Measurements from ENCODE around the gene KRTAP1-1.
A peak's percentile ranks its signal among the peaks of the same experiment; 100 is the strongest.
"Not testable (repeated sequence)": the region's sequence is repeated elsewhere in the genome, so short reads cannot be mapped to it uniquely, and the experiment has no call there.

KRTAP1-1 gene

GRCh38 chr17:41065829-41066624 is 24.8 kb upstream of the KRTAP1-1 start, which contains the start of gene KRTAP2-4:
Gene KRTAP2-4, minus strand, starts transcription at chr17:41065879. Its CDS starts 34 bp downstream, at chr17:41065845.
- no peak within 1 kb of the TSS for H3K9ac ChIP-seq (ENCODE audit: low read length)
- H3K27me3 ChIP-seq (replicated peaks; ENCODE audit: control insufficient read depth, insufficient read depth, low read length): no peaks in the 10 kb centered on the region
- no peaks in the 10 kb centered on the region for H3K9me3 ChIP-seq (ENCODE audit: control insufficient read depth, low read length)
- no peak within 1 kb of the TSS for H3K4me3 ChIP-seq (ENCODE audit: low read length)
- H3K36me3 ChIP-seq (ENCODE audit: control insufficient read depth, insufficient read depth, low read length, severe bottlenecking): no peaks in the 10 kb centered on the region
- DNase-seq (ENCODE audit: low read depth): peak; percentile 57
- H3K4me1 ChIP-seq (ENCODE audit: control insufficient read depth, insufficient read depth, low read length): peaks cover 18% of the 10 kb centered on the region

- not testable (repeated sequence) for H3K9ac ChIP-seq (ENCODE audit: low read length); H3K27me3 ChIP-seq (replicated peaks; ENCODE audit: control insufficient read depth, insufficient read depth, low read length); H3K36me3 ChIP-seq (ENCODE audit: control insufficient read depth, insufficient read depth, low read length, severe bottlenecking); DNase-seq (ENCODE audit: low read depth); H3K9me3 ChIP-seq (ENCODE audit: control insufficient read depth, low read length); H3K4me3 ChIP-seq (ENCODE audit: low read length)
- peaks cover 26% of the 10 kb centered on the region for H3K4me1 ChIP-seq (ENCODE audit: control insufficient read depth, insufficient read depth, low read length)
Observed at GRCh38 chr17:41065016-41065689, 23.9 kb upstream of the KRTAP1-1 start.

- no peak overlapping the region for H3K9ac ChIP-seq (ENCODE audit: low read length)
- H3K27me3 ChIP-seq (replicated peaks; ENCODE audit: control insufficient read depth, insufficient read depth, low read length): no peaks in the 10 kb centered on the region
- H3K36me3 ChIP-seq (ENCODE audit: control insufficient read depth, insufficient read depth, low read length, severe bottlenecking): no peaks in the 10 kb centered on the region
- H3K4me1 ChIP-seq (ENCODE audit: control insufficient read depth, insufficient read depth, low read length): peaks cover 33% of the 10 kb centered on the region
- no peak for DNase-seq (ENCODE audit: low read depth)
- H3K9me3 ChIP-seq (ENCODE audit: control insufficient read depth, low read length): no peaks in the 10 kb centered on the region
- no peak overlapping the region for H3K4me3 ChIP-seq (ENCODE audit: low read length)
Observed at GRCh38 chr17:41064301-41064700, 23.1 kb upstream of the KRTAP1-1 start.

- Histone ChIP-seq H3K36me3 (ENCODE audit: control insufficient read depth, insufficient read depth, low read length, severe bottlenecking) (no peaks in the 10 kb centered on the region), H3K4me3 (ENCODE audit: low read length) (no peak overlapping the region), H3K9me3 (ENCODE audit: control insufficient read depth, low read length) (no peaks in the 10 kb centered on the region), H3K4me1 (ENCODE audit: control insufficient read depth, insufficient read depth, low read length) (peaks cover 41% of the 10 kb centered on the region), H3K9ac (ENCODE audit: low read length) (no peak overlapping the region), H3K27me3 (replicated peaks; ENCODE audit: control insufficient read depth, insufficient read depth, low read length) (no peaks in the 10 kb centered on the region)
- no peak for DNase-seq (ENCODE audit: low read depth)
Observed at GRCh38 chr17:41063449-41063848, 22.2 kb upstream of the KRTAP1-1 start.

GRCh38 chr17:41061964-41062363 is 20.7 kb upstream of the KRTAP1-1 start:
- Histone ChIP-seq H3K9ac (ENCODE audit: low read length) (peak overlapping the region; percentile 67), H3K27me3 (replicated peaks; ENCODE audit: control insufficient read depth, insufficient read depth, low read length) (no peaks in the 10 kb centered on the region), H3K9me3 (ENCODE audit: control insufficient read depth, low read length) (no peaks in the 10 kb centered on the region), H3K4me3 (ENCODE audit: low read length) (no peak overlapping the region), H3K4me1 (ENCODE audit: control insufficient read depth, insufficient read depth, low read length) (peaks cover 42% of the 10 kb centered on the region), H3K36me3 (ENCODE audit: control insufficient read depth, insufficient read depth, low read length, severe bottlenecking) (no peaks in the 10 kb centered on the region)
- DNase-seq (ENCODE audit: low read depth): peak; percentile 80

- Histone ChIP-seq H3K9me3 (ENCODE audit: control insufficient read depth, low read length) (no peaks in the 10 kb centered on the region), H3K4me3 (ENCODE audit: low read length) (peak within 1 kb of the TSS; percentile 18)
- DNase-seq (ENCODE audit: low read depth): peak; percentile 91
Observed at GRCh38 chr17:41060052-41060604, 18.9 kb upstream of the KRTAP1-1 start, which contains the start of gene KRTAP2-3. Gene KRTAP2-3, minus strand, starts transcription at chr17:41060114. Its CDS starts 64 bp downstream, at chr17:41060050.

GRCh38 chr17:41059276-41060051 is 18.2 kb upstream of the KRTAP1-1 start:
- not testable (repeated sequence) for H3K27me3 ChIP-seq (replicated peaks; ENCODE audit: control insufficient read depth, insufficient read depth, low read length); H3K4me3 ChIP-seq (ENCODE audit: low read length); H3K36me3 ChIP-seq (ENCODE audit: control insufficient read depth, insufficient read depth, low read length, severe bottlenecking); H3K9me3 ChIP-seq (ENCODE audit: control insufficient read depth, low read length)
- Histone ChIP-seq H3K9ac (ENCODE audit: low read length) (peak overlapping the region; percentile 46), H3K4me1 (ENCODE audit: control insufficient read depth, insufficient read depth, low read length) (peaks cover 42% of the 10 kb centered on the region)
- DNase-seq (ENCODE audit: low read depth): peak; percentile 89

More at GRCh38 chr17:41060052-41060604, 18.9 kb upstream of the KRTAP1-1 start, which contains the start of gene KRTAP2-3:
- Histone ChIP-seq H3K4me1 (ENCODE audit: control insufficient read depth, insufficient read depth, low read length) (peaks cover 42% of the 10 kb centered on the region), H3K9ac (ENCODE audit: low read length) (peak within 1 kb of the TSS; percentile 52), H3K36me3 (ENCODE audit: control insufficient read depth, insufficient read depth, low read length, severe bottlenecking) (no peaks in the 10 kb centered on the region), H3K27me3 (replicated peaks; ENCODE audit: control insufficient read depth, insufficient read depth, low read length) (no peaks in the 10 kb centered on the region)

GRCh38 chr17:41058741-41059140 is 17.5 kb upstream of the KRTAP1-1 start:
- H3K4me1 ChIP-seq (ENCODE audit: control insufficient read depth, insufficient read depth, low read length): peaks cover 42% of the 10 kb centered on the region
- no peaks in the 10 kb centered on the region for H3K27me3 ChIP-seq (replicated peaks; ENCODE audit: control insufficient read depth, insufficient read depth, low read length)
- H3K9ac ChIP-seq (ENCODE audit: low read length): peak overlapping the region; percentile 20
- H3K4me3 ChIP-seq (ENCODE audit: low read length): peak overlapping the region; percentile 18
- no peaks in the 10 kb centered on the region for H3K36me3 ChIP-seq (ENCODE audit: control insufficient read depth, insufficient read depth, low read length, severe bottlenecking)
- H3K9me3 ChIP-seq (ENCODE audit: control insufficient read depth, low read length): no peaks in the 10 kb centered on the region
- DNase-seq (ENCODE audit: low read depth): no peak

GRCh38 chr17:41057547-41057946 is 16.3 kb upstream of the KRTAP1-1 start:
- H3K4me1 ChIP-seq (ENCODE audit: control insufficient read depth, insufficient read depth, low read length): peaks cover 42% of the 10 kb centered on the region
- no peaks in the 10 kb centered on the region for H3K27me3 ChIP-seq (replicated peaks; ENCODE audit: control insufficient read depth, insufficient read depth, low read length)
- no peak for DNase-seq (ENCODE audit: low read depth)
- no peak overlapping the region for H3K4me3 ChIP-seq (ENCODE audit: low read length)
- peaks cover 6% of the 10 kb centered on the region for H3K9me3 ChIP-seq (ENCODE audit: control insufficient read depth, low read length)
- H3K36me3 ChIP-seq (ENCODE audit: control insufficient read depth, insufficient read depth, low read length, severe bottlenecking): no peaks in the 10 kb centered on the region
- no peak overlapping the region for H3K9ac ChIP-seq (ENCODE audit: low read length)

- H3K27me3 ChIP-seq (replicated peaks; ENCODE audit: control insufficient read depth, insufficient read depth, low read length); H3K36me3 ChIP-seq (ENCODE audit: control insufficient read depth, insufficient read depth, low read length, severe bottlenecking): not testable (repeated sequence)
- H3K4me1 ChIP-seq (ENCODE audit: control insufficient read depth, insufficient read depth, low read length): peaks cover 20% of the 10 kb centered on the region
Observed at GRCh38 chr17:41055130-41055529, 13.9 kb upstream of the KRTAP1-1 start, which contains the start of gene KRTAP2-2. Gene KRTAP2-2, minus strand, starts transcription at chr17:41055230. Its CDS starts 19 bp downstream, at chr17:41055211.

More at GRCh38 chr17:41055130-41055529, 13.9 kb upstream of the KRTAP1-1 start, which contains the start of gene KRTAP2-2:
- DNase-seq (ENCODE audit: low read depth); H3K9me3 ChIP-seq (ENCODE audit: control insufficient read depth, low read length); H3K4me3 ChIP-seq (ENCODE audit: low read length); H3K9ac ChIP-seq (ENCODE audit: low read length): not testable (repeated sequence)

Measured in adipocyte (in vitro differentiated cells).